Subcutaneous adipose tissue (tissue), 4 donors: ENCODE measurements around the gene THSD4. TPM values are rescaled to one million over a fixed set of nuclear protein-coding genes. Genes with fewer than 3 reads are reported as not detected.

ENCODE experiments used
- total RNA-seq, 4 donors: library from RNA; depleted of rRNA; stranded (reverse); fragments of >200 nt; gene quantifications; one replicate each; pipeline ENCODE4 v1.1.0, GENCODE V29; 2016
- TF ChIP-seq, protein P1 (sequence below): fragments of 450-650 bp; IDR thresholded peaks from one replicate; pipeline ENCODE4 v1.5.1; 2016; ENCODE audit warnings: low read depth, mild to moderate bottlenecking, control low read depth, antibody characterized with exemption, moderate library complexity

The THSD4 gene
- total RNA-seq, 4 donors from 2014 or later = 0.17 to 0.94 (median 0.63) TPM

DNA sequence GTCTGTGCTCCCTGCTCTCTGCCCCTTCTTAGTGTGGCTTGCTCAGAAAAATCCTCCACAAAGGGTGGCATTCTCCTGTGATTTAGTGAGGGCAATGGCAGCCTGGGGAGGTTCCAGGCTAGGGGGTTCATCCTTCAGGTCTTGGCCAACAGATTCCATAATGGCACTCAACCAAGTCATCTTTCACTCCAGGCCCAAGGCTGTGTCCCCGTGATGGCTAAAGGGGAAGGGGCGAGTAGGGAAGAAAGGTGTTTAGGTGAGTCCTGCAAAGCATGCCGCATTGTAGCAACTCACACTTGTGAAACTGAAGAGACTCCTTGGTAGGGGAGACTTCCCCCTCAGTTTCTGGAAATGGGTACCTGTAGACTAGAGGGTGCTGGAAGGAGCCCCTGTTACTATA lies 105.6 kb downstream of the THSD4 start:
- TF ChIP-seq, protein P1, sequence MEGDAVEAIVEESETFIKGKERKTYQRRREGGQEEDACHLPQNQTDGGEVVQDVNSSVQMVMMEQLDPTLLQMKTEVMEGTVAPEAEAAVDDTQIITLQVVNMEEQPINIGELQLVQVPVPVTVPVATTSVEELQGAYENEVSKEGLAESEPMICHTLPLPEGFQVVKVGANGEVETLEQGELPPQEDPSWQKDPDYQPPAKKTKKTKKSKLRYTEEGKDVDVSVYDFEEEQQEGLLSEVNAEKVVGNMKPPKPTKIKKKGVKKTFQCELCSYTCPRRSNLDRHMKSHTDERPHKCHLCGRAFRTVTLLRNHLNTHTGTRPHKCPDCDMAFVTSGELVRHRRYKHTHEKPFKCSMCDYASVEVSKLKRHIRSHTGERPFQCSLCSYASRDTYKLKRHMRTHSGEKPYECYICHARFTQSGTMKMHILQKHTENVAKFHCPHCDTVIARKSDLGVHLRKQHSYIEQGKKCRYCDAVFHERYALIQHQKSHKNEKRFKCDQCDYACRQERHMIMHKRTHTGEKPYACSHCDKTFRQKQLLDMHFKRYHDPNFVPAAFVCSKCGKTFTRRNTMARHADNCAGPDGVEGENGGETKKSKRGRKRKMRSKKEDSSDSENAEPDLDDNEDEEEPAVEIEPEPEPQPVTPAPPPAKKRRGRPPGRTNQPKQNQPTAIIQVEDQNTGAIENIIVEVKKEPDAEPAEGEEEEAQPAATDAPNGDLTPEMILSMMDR = no peak

DNA sequence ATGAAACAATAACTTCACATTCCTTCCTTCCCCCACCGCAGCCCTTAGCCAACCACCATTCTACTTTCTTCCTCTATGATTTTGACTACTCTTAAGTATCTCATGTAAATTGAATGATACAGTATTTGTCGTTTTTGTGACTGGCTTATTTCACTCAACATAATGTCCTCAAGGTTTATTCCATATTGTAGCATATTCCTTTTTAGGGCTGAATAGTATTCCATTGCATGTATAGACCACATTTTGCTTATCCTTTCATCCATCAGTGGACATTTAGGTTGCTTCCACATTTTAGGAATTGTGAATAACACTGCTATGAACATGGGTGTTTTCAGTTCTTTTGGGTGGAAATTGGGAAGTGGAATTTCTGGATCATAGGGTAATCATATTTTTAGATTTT lies 106.1 kb downstream of the THSD4 start:
- TF ChIP-seq, protein P1 = no peak

DNA sequence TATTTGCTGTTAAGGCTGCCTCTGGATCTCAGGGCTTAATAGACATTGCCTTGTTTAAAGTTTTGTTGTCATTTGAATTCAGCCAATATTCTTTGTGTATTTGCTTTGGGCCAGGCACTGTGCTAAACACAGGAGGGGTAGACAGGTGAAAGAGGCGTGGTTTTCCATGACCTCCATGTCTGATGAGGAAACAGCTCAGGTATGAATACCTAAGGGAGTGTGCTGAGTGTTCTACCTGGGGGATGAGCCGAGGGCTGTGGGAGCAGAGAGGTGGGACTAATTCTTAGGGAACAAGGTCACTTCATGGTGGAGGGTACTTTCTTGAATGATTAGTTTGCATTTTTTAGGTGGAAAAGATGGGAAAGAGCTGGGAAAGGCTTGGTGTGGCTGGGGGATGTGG lies 108.2 kb downstream of the THSD4 start:
- TF ChIP-seq, protein P1 = no peak

DNA sequence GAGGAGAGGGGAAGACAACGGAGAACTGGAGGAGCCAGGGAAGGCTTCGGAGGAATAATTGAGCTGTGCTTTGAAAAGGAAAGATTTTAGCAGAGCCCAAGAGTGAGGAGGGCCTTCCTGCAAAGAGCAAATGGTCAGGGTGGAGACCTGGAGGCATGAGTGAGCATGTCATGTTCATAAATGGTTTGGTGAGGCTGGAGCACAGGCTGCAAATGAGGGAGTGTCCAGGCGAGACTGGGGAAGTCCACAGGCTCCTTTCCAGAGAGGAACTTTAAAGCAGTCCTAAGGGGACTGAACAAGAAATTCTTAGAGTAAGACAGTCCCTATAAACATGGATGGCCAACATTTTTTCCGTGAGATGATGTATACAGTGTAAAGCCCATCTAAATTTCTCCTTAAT lies 108.8 kb downstream of the THSD4 start:
- TF ChIP-seq, protein P1 = no peak

DNA sequence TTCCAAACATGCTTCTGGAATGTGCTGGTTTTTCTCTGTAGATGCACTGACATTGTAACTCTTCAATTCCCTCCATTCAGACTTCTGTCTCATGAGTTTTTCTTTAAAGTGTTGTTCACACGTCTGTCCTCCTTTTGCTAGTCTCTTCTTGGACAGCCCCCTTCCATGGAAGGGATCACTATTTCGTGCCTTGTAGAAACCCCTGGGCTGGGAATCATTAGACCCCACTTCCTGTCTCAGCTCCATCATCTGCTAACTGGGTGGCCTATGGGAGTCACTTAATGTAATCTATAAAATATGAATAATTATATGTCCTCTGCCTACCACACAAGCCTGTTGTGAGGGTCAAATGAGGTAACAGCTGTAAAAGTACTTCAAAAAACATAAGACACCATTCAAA lies 110.6 kb downstream of the THSD4 start:
- TF ChIP-seq, protein P1 = no peak

DNA sequence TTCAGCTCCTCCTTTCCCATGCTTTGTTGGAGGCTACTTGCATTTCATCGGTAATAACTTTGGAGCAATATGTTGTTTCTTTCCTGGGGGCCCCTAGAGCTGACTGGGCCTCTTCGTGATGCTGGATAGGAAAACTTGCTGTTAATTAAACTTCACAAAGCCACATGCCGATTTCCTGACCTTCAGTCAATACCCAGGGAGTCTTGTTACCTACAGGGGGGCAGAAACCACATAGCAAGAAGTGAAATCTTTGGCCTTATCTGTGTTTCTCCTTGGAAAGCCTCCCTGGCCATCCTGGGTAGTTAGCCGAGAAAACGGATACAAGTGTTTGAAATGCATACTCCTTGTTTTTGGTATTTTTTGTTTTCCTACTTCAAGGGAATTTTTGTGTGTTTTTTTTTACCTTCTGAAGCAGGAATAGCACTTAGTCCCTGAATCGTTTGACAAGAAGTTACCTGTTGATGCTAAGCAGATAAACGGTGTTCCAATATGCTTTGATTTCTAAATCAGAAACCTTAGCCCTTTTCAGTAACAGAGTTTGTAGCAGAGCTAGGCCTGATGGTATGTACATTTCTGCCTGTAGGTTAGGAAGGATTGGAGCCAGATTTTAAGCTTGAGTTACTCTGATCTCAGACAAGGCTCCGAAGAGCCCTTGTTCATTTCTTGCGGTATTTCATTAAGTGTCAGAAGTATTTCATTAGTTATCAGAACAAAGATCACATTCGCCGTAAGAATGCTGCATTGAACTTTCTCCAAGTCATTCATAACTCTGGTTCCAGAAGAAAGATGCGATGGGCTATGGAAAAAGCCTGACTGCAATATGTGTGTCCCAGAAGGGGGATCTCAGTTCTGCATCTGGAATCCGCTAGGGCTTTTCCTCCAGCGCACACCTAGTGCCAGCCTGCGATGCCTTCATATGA lies 111.5 kb downstream of the THSD4 start:
- TF ChIP-seq, protein P1 = no peak

DNA sequence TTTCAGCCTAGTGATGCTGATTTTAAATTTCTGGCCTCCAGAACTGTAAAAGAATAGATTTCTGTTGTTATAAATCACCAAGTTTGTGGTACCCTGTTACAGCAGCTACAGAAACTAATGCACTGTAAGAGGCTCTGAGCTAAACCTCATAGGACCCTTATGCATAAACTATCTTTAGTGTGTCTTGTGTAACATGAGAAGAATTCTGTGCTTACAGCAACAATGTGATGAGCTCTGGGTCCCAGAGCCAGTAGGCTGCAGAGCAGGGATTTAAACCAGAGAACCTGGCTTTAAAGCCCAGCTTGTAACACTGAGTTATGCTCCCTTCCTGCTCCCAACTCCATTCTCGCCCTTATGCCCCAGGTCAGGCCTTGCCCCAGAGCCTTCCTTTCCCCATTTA lies 113.1 kb downstream of the THSD4 start:
- TF ChIP-seq, protein P1 = no peak
